ENCODE data around the gene RICTOR. TPM values are rescaled to one million over a fixed set of nuclear protein-coding genes. Genes with fewer than 3 reads are reported as not detected.

Gene RICTOR
- total RNA-seq, 1 donor from 2014 or later: 41.3 TPM

- Mint-ChIP-seq H3K36me3 (no peaks in the 10 kb centered on the region), H3K9me3 (peaks cover 12% of the 10 kb centered on the region), H3K4me1 (peaks cover 5% of the 10 kb centered on the region), H3K27ac (no peak overlapping the region), H3K27me3 (ENCODE audit: insufficient read depth, low read depth) (peaks cover 2% of the 10 kb centered on the region), H3K4me3 (no peak overlapping the region)
- Histone ChIP-seq H3K4me3 (no peak overlapping the region), H2AFZ (replicated peaks) (no peak overlapping the region), H3K36me3 (no peaks in the 10 kb centered on the region), H3K4me2 (no peak overlapping the region), H4K20me1 (ENCODE audit: low read depth) (no peaks in the 10 kb centered on the region), H3K9ac (no peak overlapping the region), H3K27me3 (no peaks in the 10 kb centered on the region), H3K79me2 (ENCODE audit: low read depth) (no peaks in the 10 kb centered on the region), H3F3A (ENCODE audit: low read depth) (no peaks in the 10 kb centered on the region), H3K27ac (no peak overlapping the region), H3K4me1 (peaks cover 9% of the 10 kb centered on the region), H3K9me3 (ENCODE audit: low read depth) (no peaks in the 10 kb centered on the region)
- TF ChIP-seq EZH2phosphoT487 (IDR thresholded peaks at IDR 0.05): no peak
- TF ChIP-seq, protein P1, sequence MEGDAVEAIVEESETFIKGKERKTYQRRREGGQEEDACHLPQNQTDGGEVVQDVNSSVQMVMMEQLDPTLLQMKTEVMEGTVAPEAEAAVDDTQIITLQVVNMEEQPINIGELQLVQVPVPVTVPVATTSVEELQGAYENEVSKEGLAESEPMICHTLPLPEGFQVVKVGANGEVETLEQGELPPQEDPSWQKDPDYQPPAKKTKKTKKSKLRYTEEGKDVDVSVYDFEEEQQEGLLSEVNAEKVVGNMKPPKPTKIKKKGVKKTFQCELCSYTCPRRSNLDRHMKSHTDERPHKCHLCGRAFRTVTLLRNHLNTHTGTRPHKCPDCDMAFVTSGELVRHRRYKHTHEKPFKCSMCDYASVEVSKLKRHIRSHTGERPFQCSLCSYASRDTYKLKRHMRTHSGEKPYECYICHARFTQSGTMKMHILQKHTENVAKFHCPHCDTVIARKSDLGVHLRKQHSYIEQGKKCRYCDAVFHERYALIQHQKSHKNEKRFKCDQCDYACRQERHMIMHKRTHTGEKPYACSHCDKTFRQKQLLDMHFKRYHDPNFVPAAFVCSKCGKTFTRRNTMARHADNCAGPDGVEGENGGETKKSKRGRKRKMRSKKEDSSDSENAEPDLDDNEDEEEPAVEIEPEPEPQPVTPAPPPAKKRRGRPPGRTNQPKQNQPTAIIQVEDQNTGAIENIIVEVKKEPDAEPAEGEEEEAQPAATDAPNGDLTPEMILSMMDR (IDR thresholded peaks at IDR 0.05): no peak
- TF ChIP-seq EZH2 (IDR thresholded peaks at IDR 0.05): no peak
- no peak for DNase-seq (ENCODE audit: low spot score)
These were observed 182.6 kb downstream of the RICTOR start for GRCh38 chr5:38891563-38891962.

DNA sequence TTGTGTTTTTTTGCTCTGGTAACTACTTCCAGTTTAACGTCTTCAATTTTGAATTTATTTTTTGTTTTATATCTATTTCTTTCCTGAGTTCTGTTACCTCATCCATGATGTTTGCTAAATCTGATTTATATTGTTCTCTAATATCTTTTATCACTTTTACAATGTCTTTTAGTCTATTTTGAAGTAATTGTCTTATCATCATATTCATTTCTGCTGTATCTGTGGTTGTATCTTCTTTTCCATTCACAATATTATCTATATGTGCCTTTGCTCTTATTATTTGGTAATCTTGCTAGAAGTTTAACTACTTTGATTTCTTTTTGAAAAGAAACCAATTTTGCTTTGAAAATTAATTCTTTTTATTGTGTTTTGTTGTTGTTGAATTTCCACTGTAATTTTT is 184.8 kb downstream of the RICTOR start:
- Histone ChIP-seq H2AFZ (replicated peaks) (no peak overlapping the region), H3K9ac (no peak overlapping the region), H3K79me2 (ENCODE audit: low read depth) (no peaks in the 10 kb centered on the region), H4K20me1 (ENCODE audit: low read depth) (no peaks in the 10 kb centered on the region), H3F3A (ENCODE audit: low read depth) (no peaks in the 10 kb centered on the region), H3K4me1 (peaks cover 9% of the 10 kb centered on the region), H3K4me3 (no peak overlapping the region), H3K9me3 (ENCODE audit: low read depth) (no peaks in the 10 kb centered on the region), H3K27ac (no peak overlapping the region), H3K27me3 (no peaks in the 10 kb centered on the region), H3K4me2 (no peak overlapping the region), H3K36me3 (no peaks in the 10 kb centered on the region)
- Mint-ChIP-seq H3K9me3 (no peaks in the 10 kb centered on the region), H3K27me3 (ENCODE audit: insufficient read depth, low read depth) (no peaks in the 10 kb centered on the region), H3K27ac (no peak overlapping the region), H3K36me3 (no peaks in the 10 kb centered on the region), H3K4me3 (no peak overlapping the region), H3K4me1 (peaks cover 5% of the 10 kb centered on the region)
- TF ChIP-seq EZH2phosphoT487 (IDR thresholded peaks at IDR 0.05): no peak
- no peak for TF ChIP-seq EZH2 (IDR thresholded peaks at IDR 0.05)
- TF ChIP-seq, protein P1 (IDR thresholded peaks at IDR 0.05): no peak
- DNase-seq (ENCODE audit: low spot score): no peak

DNA sequence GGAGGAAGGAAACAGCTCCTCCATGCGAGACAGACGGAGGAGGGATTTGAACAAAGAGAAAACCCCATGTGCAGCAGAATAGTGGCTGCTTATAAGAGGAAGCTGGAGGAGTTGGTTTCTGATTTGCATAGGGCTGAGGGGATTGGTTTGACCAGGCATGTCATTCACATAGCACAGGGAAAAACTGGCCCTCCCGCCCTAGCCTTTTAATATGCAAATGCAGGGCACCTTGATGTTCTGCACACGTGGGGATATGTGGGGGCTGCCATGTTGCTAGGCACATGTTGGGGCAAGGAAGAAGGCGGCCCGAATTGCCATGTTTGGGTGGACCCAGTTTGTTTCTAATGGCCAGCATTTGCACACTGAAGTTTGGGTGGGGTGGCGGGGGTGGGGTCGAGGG is 186.2 kb downstream of the RICTOR start:
- Mint-ChIP-seq H3K4me3 (no peak overlapping the region), H3K4me1 (peaks cover 16% of the 10 kb centered on the region), H3K27ac (no peak overlapping the region), H3K9me3 (no peaks in the 10 kb centered on the region), H3K27me3 (ENCODE audit: insufficient read depth, low read depth) (no peaks in the 10 kb centered on the region), H3K36me3 (no peaks in the 10 kb centered on the region)
- Histone ChIP-seq H3F3A (ENCODE audit: low read depth) (no peaks in the 10 kb centered on the region), H3K4me3 (no peak overlapping the region), H3K79me2 (ENCODE audit: low read depth) (no peaks in the 10 kb centered on the region), H3K9ac (no peak overlapping the region), H3K4me1 (peaks cover 9% of the 10 kb centered on the region), H3K4me2 (no peak overlapping the region), H2AFZ (replicated peaks) (peak overlapping the region; percentile 96), H3K27ac (no peak overlapping the region), H4K20me1 (ENCODE audit: low read depth) (no peaks in the 10 kb centered on the region), H3K9me3 (ENCODE audit: low read depth) (no peaks in the 10 kb centered on the region), H3K36me3 (no peaks in the 10 kb centered on the region), H3K27me3 (no peaks in the 10 kb centered on the region)
- DNase-seq (ENCODE audit: low spot score): peak; percentile 34
- TF ChIP-seq, protein P1 (IDR thresholded peaks at IDR 0.05): no peak
- TF ChIP-seq EZH2 (IDR thresholded peaks at IDR 0.05) (no peak), EZH2phosphoT487 (IDR thresholded peaks at IDR 0.05) (no peak)

Small RNAs within 50 kb of the gene (small RNA-seq; reads per million reads assigned to genes)
- gene AIG1P1: not detected

Other genes starting within 250 kb of the RICTOR start
- gene OSMR, start 228.4 kb downstream of the RICTOR start, total RNA-seq (ENCODE audit: low replicate concordance): 0.22 and 0.58 TPM in 2 replicates
- gene FYB1, start 145.2 kb upstream of the RICTOR start, total RNA-seq (ENCODE audit: low replicate concordance): not detected in 2 replicates

Data from neural progenitor cell (in vitro differentiated cells).